ENCODE data around the gene CGB8.
"Not testable (repeated sequence)": the region's sequence is repeated elsewhere in the genome, so short reads cannot be mapped to it uniquely, and the experiment has no call there.

The CGB8 gene

DNA sequence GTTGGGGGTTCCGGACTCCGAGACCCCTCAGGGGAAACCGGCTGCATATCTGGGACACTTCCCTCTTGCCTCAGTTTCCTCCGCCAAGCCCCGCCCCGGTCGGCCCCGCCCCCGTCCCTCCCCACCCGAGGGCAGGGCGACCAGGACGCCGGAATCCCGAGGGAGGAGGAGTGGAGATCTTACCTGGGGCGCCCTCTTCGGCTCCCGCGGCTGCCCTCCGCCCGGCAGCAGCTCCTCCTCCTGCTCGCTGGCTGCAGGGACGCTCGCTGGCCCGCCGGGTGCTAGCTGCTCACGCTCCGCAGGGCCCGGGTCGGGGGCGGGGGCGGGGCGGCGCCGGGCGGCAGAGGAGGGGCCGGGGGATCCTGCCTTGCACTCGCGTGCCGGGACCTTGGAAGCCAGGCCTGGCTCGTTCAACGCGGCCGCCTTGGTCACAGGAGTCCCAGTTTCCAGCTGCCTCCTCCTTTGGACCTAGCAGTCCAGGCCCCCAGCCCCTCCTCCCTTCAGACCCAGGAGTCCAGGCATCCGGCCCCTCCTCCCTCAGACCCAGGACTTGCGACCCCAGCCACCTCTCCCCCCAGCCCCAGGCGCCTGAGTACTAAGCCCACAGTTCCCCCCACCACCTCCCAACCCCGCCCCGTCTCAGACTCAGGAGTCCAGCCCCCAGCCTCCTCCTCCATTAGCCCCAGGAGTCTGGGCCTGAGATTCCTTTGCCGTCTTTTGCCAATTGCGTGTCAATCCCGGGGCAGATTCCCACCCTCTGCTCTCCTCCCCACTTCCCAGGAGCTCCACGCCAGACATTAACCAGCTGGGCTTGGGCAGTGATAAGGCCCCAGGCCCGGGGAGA, 16.1 kb upstream of the CGB8 start, which contains the start of gene NTF4:
NTF4 (minus strand) TSS at position 51 of the 844 bp plus-strand sequence. CDS start 2,821 bp downstream, outside the sequence.
- FAIRE-seq: no peak

DNA sequence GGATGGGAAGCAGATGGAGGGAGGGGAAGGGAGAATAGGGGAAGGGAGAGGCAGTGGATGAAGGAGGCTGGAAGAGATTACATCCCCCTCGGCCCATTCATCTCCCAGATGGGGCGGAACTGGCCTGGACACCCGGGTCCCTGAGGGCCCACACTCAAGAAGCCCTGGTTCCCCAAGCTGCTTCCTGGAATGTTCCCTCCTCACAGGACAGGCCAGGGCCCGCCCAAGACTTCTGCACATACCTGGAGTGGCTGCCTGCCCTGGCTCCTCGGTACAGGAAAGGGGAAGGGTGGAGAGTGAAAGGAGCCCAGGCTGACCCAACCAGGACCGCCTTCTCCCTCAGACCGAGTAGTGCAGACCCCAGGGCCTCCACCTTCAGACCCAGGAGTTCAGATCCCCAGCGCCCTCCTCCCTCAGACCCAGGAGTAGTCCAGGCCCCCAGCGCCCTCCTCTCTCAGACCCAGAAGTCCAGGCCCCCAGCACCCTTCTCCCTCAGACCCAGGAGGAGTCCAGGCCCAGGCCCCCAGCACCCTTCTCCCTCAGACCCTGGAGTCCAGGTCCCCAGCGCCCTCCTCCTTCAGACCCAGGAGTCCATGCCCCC, 15.2 kb upstream of the CGB8 start:
- no peak for FAIRE-seq

DNA sequence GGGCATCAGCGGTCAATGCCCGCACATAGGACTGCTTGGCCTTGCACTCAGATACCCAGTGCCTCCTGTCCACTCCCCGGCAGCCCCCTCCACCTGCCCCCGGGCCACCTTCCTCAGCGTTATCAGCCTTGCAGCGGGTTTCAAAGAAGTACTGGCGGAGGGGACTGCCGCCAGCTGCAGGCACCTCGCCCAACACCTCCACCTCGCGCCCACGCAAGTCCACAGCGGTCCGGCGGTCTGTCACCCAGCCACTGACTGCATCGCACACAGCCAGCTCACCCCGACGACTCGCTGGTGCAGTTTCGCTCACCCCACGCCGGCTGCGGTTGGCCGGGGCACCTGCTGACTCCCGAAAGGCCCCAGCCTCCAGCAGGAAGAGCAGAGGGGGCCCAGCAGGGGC, 12.5 kb upstream of the CGB8 start:
- no peak for FAIRE-seq

DNA sequence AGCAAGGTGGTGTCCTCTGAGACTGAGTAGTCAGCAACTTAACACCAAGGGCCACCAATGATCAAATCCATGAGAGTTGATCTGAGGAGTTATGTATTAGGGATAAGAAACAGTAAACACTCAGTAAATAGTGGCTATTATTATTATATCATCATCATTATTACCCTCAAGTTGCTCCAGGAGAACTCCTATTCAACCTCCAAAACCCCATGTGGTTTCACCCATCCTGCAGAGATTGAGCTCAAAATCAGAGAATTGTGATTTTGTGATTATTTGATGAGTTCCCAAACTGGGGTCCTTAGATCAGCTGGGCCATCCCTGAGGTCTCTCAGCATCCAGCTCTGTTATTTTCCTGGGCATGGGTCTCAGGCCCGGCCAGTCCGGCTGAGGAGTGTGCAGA, 12.1 kb upstream of the CGB8 start:
- no peak for FAIRE-seq

DNA sequence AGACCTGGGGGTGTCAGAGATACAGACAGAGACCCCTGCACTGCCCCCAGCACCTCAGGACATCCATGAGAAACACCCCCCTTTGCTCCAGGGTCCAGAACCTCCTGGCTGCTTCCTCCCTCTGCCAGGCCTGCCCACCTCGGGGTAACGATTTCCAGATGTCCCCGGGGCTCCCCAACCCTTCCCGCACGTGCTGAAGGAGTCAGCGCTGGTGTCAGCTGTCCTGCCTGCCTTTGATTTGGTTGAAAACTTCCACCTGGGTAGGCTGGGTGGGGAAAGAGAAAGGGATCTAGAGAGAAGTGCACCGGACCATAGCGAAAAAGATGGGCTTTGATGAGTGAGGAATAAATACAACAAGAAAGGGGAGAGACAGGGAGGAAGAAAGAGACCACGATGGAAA, 10.1 kb upstream of the CGB8 start:
- no peak for FAIRE-seq

DNA sequence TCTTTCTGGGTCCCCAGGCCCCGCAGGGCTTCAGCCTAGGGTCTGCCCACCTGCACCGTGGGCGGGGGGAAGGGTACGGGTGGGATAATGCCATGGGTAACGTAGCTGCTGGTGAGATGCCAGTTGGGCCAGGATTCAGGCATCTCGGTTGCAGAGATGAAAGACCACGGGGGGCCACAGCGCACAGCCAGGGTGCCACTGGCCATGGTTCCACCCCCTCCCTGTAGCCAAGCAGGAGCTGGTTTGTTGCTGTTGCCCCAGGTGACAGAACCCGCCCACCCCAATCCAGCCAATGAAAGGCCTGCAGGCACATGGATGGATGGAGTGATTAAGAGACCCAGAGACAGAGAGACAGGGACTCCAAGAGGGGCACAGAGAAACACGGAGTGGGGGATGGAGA, 9.7 kb upstream of the CGB8 start:
- FAIRE-seq: no peak

DNA sequence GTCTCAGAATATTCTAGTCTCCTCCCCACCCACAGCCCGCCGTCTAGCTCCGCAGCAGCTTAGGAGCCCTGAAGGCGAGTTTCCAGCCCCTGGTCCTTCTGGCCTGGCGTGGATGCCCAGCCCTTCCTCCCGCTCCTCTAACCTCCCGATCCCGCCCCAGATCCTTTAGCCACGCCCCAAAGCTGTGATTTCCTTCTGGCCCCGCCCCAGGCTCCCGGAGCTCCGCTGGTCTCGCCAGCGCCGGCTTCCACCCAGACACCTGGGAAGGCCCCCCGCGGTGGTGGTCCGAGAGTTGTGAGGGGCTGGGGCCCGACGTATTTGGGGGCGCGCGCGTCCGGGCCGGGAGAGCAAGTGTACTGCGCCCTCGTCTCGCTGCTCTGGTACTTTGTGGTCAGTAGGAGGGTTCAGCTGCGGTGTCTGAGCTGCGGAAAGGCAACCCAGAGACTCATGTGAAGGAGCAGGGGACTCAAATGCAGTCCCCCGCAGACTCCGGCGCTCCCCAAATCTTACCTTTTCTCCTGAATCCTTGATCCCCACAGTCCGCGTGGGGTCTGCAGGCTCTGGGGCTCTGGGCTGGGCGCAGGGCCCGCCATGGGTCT, 8.8 kb upstream of the CGB8 start, which contains the start of gene CGB7:
CGB7 (minus strand) TSS at position 114 of the 599 bp plus-strand sequence. CDS start 2,374 bp downstream, outside the sequence.
- FAIRE-seq: no peak

DNA sequence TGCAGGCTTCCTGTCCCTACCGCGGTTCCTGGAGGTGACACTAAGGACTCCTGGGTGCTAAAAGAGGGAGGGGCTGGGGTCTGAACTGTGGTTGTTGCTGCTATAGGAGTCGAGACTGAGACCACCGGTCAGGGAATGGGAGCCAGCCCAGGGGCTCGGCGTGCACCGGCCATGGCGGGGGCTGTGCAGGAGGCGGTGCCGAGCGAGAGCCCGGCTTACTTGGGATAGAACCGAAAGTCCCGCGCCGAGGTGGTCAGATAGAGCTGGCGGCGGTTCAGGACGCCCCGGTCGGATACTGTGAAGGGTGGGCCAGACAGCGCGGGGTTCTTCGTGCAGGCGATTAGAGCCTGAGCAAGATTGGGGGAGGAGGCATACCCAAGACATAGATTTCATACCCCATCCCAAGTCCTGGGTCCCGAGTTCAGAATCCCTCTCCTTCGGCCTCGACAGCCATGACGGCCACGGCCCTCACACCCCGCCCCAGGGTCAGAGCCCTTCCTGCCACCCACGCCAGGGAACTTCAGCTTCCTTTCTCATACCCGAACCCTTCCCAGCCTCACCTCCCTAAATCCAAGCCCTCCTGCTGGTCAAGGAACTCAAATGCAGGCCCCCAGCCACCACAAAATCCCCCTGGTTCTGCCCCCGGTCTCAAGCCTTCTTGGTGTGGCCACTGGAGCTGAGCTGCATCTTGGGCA, 8.1 kb upstream of the CGB8 start:
- FAIRE-seq: not testable (repeated sequence)

DNA sequence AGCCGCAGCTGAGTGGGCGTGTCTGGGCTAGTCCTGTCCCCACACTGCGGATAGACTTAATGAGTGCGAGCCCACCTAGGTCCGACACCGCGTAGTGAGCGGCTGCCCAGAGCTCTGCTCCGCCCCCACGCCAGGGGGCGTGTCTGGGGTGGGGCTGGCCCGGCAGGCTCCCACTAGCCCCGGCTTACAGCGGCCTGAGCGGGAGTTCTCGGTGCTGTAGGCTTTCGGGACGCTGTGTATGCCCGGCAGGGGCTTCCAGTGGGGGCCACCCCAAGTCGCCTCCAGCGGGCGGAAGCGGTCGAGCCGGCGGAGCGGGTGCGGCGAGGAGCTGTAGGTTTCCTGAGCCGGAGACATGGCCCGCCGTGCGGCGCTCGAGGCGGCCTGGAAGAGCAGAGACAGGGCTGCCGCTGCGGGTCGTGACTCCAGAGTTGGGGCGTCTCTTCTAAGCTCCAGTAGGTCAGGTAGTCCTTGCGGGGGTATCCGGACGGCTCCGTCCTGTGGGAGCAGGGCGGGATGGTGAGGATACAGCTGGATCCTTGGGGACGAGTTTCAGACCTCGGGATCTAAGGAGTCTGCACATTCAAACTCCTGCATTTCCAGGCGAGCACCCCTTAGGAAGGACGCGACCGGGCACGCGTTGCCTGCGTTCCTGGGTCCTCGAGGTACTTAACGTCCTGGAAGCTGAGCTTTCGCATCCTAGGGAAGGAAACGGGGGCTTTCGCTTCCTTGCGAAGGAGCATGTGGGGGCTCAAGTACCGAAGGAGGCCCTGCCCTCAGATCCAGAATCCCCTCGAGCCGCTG, 7.4 kb upstream of the CGB8 start:
- peak; percentile 47 for FAIRE-seq

DNA sequence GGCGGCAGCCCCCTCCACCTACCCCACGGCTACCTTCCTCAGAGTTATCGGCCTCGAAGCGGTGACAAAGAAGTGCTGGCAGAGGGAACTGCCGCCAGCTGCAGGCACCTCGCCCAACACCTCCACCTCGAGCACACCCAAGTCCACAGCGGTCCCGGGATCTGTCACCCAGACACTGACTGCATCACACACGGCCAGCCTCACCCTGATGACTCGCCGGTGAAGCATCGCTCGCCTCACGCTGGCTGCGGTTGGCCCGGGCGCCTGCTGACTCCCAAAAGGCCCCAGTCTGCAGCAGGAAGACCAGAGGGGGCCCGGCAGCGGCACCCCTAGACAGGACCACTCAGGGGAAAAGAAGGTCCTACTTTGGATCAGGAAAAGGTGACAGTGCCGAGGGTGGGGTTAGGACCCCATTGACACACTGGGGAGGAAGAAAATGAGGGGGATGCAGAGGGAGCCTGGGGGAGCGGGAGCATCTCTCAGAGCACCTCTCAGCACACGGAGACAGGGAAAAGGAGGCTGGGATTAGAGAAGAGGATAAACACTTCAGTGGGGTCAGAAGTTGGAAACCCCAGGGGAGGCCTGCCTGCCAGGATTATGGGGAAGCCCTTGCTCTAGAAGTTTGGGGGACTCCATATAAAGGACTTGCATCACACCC, 1.6 kb upstream of the CGB8 start:
- FAIRE-seq: not testable (repeated sequence)

DNA sequence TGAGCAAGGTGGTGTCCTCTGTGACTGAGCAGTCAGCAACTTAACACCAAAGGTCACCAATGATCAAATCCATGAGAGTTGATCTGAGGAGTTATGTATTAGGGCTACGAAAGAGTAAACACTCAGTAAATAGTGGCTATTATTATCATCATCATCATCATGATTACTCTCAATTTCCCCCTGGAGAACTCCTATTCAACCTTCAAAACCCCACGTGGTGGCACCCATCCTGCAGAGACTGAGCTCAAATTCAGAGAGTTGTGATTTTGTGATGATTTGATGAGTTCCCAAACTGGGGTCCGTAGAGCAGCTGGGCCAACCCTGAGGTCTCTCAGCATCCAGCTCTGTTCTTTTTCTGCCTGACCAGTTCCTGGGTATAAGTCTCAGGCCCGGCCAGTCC, 923 bp upstream of the CGB8 start:
- FAIRE-seq: not testable (repeated sequence)

DNA sequence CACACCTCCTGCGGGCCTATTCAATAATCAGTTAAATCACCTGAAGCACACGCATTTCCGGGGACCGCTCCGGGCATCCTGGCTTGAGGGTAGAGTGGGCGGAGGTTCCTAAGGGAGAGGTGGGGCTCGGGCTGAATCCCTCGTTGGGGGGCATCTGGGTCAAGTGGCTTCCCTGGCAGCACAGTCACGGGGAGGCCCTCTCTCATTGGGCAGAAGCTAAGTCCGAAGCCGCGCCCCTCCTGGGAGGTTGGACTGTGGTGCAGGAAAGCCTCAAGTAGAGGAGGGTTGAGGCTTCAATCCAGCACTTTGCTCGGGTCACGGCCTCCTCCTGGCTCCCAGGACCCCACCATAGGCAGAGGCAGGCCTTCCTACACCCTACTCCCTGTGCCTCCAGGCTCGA, 5.4 kb downstream of the CGB8 start, which contains the start of gene CGB5:
CGB5 (plus strand) TSS at position 301 of the 400 bp plus-strand sequence. CDS start 362 bp downstream, outside the sequence.
- FAIRE-seq: not testable (repeated sequence)

DNA sequence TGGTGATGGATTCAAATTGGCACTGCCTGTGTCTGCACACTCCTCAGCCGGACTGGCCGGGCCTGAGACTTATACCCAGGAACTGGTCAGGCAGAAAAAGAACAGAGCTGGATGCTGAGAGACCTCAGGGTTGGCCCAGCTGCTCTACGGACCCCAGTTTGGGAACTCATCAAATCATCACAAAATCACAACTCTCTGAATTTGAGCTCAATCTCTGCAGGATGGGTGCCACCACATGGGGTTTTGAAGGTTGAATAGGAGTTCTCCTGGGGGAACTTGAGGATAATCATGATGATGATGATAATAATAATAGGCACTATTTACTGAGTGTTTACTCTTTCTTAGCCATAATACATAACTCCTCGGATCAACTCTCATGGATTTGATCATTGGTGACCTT, 6.2 kb downstream of the CGB8 start:
- not testable (repeated sequence) for FAIRE-seq

DNA sequence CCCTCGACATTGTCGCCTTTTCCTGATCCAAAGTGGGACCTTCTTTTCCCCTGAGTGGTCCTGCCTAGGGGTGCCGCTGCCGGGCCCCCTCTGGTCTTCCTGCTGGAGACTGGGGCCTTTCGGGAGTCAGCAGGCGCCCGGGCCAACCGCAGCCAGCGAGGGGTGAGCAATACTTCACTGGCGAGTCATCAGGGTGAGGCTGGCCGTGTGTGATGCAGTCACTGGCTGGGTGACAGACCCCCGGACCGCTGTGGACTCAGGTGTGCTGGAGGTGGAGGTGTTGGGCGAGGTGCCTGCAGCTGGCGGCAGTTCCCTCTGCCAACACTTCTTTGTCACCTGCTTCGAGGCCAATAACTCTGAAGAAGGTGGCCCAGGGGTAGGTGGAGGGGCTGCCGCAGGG, 6.7 kb downstream of the CGB8 start:
- FAIRE-seq: no peak

DNA sequence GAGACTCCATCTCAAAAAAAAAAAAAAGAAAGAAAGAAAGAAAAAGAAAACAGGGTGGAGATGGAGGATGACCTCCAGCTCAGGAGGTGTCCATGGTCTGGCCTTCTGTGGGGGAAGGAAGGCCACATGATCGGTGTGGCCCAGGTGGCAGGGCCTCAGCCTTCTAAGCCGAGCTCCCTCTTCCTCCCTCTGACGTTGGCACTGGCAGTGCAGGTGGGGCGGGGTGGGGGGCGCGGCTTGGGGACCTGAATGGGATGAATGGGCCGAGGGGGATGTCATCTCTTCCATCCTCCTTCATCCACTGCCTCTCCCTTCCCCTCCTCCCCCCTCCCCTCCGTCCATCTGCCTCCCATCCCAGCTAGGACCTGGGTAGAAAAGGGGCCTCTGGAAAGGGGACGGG, 9.2 kb downstream of the CGB8 start:
- FAIRE-seq: not testable (repeated sequence)

DNA sequence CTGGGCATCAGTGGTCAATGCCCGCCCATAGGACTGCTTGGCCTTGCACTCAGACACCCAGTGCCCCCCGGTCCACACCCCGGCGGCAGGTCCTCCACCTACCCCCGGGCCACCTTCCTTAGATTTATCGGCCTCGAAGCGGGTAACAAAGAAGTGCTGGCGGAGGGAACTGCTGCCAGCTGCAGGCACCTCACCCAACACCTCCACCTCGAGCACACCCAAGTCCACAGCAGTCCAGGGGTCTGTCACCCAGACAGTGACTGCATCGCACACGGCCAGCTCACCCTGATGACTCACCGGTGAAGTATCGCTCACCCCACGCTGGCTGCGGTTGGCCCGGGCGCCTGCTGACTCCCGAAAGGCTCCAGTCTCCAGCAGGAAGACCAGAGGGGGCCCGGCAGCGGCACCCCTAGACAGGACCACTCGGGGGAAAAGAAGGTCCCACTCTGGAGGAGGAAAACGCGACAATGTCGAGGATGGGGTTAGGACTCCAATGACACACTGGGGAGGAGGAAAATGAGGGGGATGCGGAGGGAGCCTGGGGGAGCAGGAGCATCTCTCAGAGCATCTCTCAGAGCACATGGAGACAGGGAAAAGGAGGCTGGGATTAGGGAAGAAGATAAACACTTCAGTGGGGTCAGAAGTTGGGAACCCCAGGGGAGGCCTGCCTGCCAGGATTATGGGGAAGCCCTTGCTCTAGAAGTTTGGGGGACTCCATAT, 10.2 kb downstream of the CGB8 start:
- not testable (repeated sequence) for FAIRE-seq

DNA sequence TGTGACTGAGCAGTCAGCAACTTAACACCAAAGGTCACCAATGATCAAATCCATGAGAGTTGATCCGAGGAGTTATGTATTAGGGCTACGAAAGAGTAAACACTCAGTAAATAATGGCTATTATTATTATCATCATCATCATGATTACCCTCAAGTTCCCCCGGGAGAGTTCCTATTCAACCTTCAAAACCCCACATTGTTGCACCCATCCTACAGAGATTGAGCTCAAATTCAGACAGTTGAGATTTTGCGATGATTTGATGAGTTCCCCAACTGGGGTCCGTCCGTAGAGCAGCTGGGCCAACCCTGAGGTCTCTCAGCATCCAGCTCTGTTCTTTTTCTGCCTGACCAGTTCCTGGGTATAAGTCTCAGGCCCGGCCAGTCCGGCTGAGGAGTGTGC, 10.8 kb downstream of the CGB8 start:
- FAIRE-seq: not testable (repeated sequence)

DNA sequence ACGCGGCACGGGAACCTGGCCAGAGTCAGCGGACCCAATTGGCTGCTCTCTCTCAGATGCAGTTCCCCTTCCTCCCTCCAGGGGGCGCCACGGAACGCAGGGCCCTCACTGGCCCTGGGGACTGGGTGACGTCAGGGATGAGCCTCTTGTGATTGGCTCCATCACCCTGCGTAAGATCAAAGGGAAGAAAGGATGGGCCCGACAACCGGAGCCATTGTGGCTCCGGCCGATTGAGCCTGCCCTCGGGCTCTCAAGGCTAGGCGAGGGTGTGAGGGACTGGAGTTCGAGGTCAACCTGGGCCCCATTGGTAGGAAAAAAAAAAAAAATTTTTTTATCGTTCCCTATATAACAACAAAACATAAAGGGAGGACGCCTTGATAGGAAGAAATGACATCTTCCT, 12.1 kb downstream of the CGB8 start, which contains the start of gene CGB1:
CGB1 (minus strand) TSS at position 81 of the 400 bp plus-strand sequence. CDS start 184 bp downstream, outside the sequence.
- not testable (repeated sequence) for FAIRE-seq

DNA sequence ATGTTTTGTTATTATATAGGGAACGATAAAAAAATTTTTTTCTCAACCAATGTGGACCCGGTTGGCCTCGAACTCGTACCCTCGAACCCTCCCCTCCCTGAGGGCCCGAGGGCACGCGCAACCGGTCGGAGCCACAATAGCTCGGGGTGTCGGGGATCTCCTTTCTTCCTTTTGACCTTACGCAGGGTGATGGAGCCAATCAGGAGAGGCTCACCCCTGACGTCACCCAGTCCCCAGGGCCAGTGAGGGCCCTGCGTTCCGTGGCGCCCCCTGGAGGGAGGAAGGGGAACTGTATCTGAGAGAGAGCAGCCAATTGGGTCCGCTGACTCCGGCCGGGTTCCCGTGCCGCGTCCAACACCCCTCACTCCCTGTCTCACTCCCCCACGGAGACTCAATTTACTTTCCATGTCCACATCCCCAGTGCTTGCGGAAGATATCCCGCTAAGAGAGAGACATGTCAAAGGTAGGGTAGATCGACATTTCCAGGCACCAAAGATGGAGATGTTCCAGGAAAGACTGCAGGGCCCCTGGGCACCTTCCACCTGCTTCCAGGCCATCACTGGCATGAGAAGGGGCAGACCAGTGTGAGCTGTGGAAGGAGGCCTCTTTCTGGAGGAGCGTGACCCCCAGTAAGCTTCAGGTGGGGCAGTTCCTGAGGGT, 17.1 kb downstream of the CGB8 start, which contains the start of gene CGB2:
CGB2 (plus strand) TSS at position 249 of the 660 bp plus-strand sequence; CDS start at position 455, 206 bp downstream.
- not testable (repeated sequence) for FAIRE-seq

DNA sequence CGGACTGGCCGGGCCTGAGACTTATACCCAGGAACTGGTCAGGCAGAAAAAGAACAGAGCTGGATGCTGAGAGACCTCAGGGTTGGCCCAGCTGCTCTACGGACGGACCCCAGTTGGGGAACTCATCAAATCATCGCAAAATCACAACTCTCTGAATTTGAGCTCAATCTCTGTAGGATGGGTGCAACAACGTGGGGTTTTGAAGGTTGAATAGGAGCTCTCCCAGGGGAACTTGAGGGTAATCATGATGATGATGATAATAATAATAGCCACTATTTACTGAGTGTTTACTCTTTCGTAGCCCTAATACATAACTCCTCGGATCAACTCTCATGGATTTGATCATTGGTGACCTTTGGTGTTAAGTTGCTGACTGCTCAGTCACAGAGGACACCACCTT, 18.6 kb downstream of the CGB8 start:
- not testable (repeated sequence) for FAIRE-seq
